Thyroid gland (tissue), 4 donors: ENCODE results near the gene FOXN3.

Experiments
- POLR2A ChIP-seq, 2 donors: fragments of 450-650 bp; IDR thresholded peaks; one replicate each; pipeline ENCODE4 v1.6.1; 2017; ENCODE audit warnings: antibody characterized with exemption in 2 of 2, mild to moderate bottlenecking in 2 of 2, moderate library complexity in 1 of 2
- TF ChIP-seq, protein P1 (sequence below), 6 experiments: fragments of 200-600 bp in 3 of 6; fragments of 450-650 bp in 3 of 6; sonication (generic) in 3 of 6; IDR thresholded peaks; one replicate each; pipeline ENCODE4 v1.5.1; 2016 to 2019; ENCODE audit warnings: antibody characterized with exemption in 6 of 6, mild to moderate bottlenecking in 2 of 6, inconsistent platforms in 1 of 6, moderate library complexity in 1 of 6

DNA sequence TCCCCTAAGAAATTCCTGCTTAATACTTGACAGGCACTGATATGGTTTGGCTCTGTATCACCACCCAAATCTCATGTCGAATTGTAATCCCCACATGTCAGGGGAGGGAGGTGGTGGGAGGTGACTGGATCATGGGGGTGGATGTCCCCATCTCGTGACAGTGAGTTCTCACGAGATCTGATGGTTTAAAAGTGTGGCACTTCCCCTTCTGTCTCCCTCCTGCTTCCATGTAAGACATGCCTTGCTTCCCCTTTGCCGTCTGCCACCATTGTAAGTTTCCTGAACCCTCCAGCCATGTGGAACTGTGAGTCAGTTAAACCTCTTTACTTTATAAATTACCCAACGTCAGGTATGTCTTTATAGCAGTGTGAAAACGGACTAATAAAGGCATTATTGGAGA lies 198.0 kb downstream of the FOXN3 start:
- TF ChIP-seq, protein P1, sequence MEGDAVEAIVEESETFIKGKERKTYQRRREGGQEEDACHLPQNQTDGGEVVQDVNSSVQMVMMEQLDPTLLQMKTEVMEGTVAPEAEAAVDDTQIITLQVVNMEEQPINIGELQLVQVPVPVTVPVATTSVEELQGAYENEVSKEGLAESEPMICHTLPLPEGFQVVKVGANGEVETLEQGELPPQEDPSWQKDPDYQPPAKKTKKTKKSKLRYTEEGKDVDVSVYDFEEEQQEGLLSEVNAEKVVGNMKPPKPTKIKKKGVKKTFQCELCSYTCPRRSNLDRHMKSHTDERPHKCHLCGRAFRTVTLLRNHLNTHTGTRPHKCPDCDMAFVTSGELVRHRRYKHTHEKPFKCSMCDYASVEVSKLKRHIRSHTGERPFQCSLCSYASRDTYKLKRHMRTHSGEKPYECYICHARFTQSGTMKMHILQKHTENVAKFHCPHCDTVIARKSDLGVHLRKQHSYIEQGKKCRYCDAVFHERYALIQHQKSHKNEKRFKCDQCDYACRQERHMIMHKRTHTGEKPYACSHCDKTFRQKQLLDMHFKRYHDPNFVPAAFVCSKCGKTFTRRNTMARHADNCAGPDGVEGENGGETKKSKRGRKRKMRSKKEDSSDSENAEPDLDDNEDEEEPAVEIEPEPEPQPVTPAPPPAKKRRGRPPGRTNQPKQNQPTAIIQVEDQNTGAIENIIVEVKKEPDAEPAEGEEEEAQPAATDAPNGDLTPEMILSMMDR (IDR thresholded peaks at IDR 0.05): no peak
- no peak for TF ChIP-seq POLR2A (IDR thresholded peaks at IDR 0.05)
